WERI-Rb-1 (cell line): ENCODE data around the gene ABCE1.

ENCODE experiments used
- DNase-seq: peaks from one replicate; pipeline ENCODE4 v3.0.0-alpha.2; 2020
- H3K27ac ChIP-seq: fragments of 250-450 bp; sonication (Bioruptor Pico); 2 replicates; pipeline ENCODE4 v1.5.1; 2020; ENCODE audit warnings: mild to moderate bottlenecking, moderate library complexity
- H3K27me3 ChIP-seq: fragments of 250-450 bp; sonication (Bioruptor Pico); 2 replicates; pipeline ENCODE4 v1.5.1; 2021; ENCODE audit warnings: mild to moderate bottlenecking, low read depth, moderate library complexity; ENCODE audit not compliant: insufficient read depth, severe bottlenecking
- H3K36me3 ChIP-seq: fragments of 250-450 bp; sonication (Bioruptor Pico); 2 replicates; pipeline ENCODE4 v1.5.1; 2020; ENCODE audit warnings: mild to moderate bottlenecking, moderate library complexity
- H3K4me3 ChIP-seq: 2 replicates; pipeline ENCODE4 v1.5.1; 2011; ENCODE audit warnings: low read depth, mild to moderate bottlenecking, control low read depth, low read length
- H3K9me3 ChIP-seq: fragments of 250-450 bp; sonication (Bioruptor Pico); 2 replicates; pipeline ENCODE4 v1.5.1; 2021; ENCODE audit warnings: mild to moderate bottlenecking, moderate library complexity; ENCODE audit not compliant: severe bottlenecking
- CTCF ChIP-seq: IDR thresholded peaks from 2 replicates; pipeline ENCODE4 v1.5.1; 2011; ENCODE audit warnings: low read depth, mild to moderate bottlenecking, control low read depth, inconsistent platforms, low read length

The ABCE1 gene

GRCh38 chr4:145153904-145154298 is 55.8 kb downstream of the ABCE1 start:
- DNase-seq: no peak
- TF ChIP-seq CTCF: no peak
- Histone ChIP-seq H3K27ac (no peak overlapping the region), H3K9me3 (no peaks in the 10 kb centered on the region), H3K36me3 (peaks cover 62% of the 10 kb centered on the region), H3K27me3 (no peaks in the 10 kb centered on the region), H3K4me3 (no peak overlapping the region)

- peak; percentile 63 for TF ChIP-seq CTCF
- Histone ChIP-seq H3K9me3 (no peaks in the 10 kb centered on the region), H3K27ac (no peak overlapping the region), H3K4me3 (no peak overlapping the region), H3K27me3 (no peaks in the 10 kb centered on the region), H3K36me3 (peaks cover 62% of the 10 kb centered on the region)
- peak; percentile 26 for DNase-seq
These were observed 56.5 kb downstream of the ABCE1 start for GRCh38 chr4:145154573-145154972.

GRCh38 chr4:145155268-145155870 is 57.3 kb downstream of the ABCE1 start:
- Histone ChIP-seq H3K27ac (no peak overlapping the region), H3K9me3 (no peaks in the 10 kb centered on the region), H3K4me3 (no peak overlapping the region), H3K36me3 (peaks cover 60% of the 10 kb centered on the region), H3K27me3 (no peaks in the 10 kb centered on the region)
- no peak for TF ChIP-seq CTCF
- no peak for DNase-seq

GRCh38 chr4:145156986-145157385 is 58.9 kb downstream of the ABCE1 start:
- no peak for DNase-seq
- peaks cover 60% of the 10 kb centered on the region for H3K36me3 ChIP-seq
- no peak for TF ChIP-seq CTCF
- no peaks in the 10 kb centered on the region for H3K9me3 ChIP-seq
- H3K27ac ChIP-seq: no peak overlapping the region
- H3K4me3 ChIP-seq: no peak overlapping the region
- no peaks in the 10 kb centered on the region for H3K27me3 ChIP-seq

GRCh38 chr4:145161549-145161948 is 63.4 kb downstream of the ABCE1 start:
- Histone ChIP-seq H3K4me3 (no peak overlapping the region), H3K9me3 (no peaks in the 10 kb centered on the region), H3K27me3 (no peaks in the 10 kb centered on the region), H3K27ac (no peak overlapping the region), H3K36me3 (peaks cover 68% of the 10 kb centered on the region)
- no peak for DNase-seq
- TF ChIP-seq CTCF: no peak

- H3K36me3 ChIP-seq: peaks cover 85% of the 10 kb centered on the region
These were observed 69.8 kb downstream of the ABCE1 start for GRCh38 chr4:145167887-145168286.

More at GRCh38 chr4:145167887-145168286, 69.8 kb downstream of the ABCE1 start:
- H3K27ac ChIP-seq: no peak overlapping the region
- H3K9me3 ChIP-seq: no peaks in the 10 kb centered on the region
- TF ChIP-seq CTCF: no peak
- no peak for DNase-seq
- H3K27me3 ChIP-seq: no peaks in the 10 kb centered on the region
- H3K4me3 ChIP-seq: no peak overlapping the region
